Esophagus squamous epithelium (tissue), 4 donors: Measurements from ENCODE around the gene SERPINA1.

Source experiments
- CTCF ChIP-seq, 6 experiments: fragments of 450-650 bp in 4 of 6; fragments of 200-600 bp in 2 of 6; sonication (generic) in 2 of 6; IDR thresholded peaks; one replicate each; pipeline ENCODE4 v1.5.1; 2016 to 2019; ENCODE audit warnings: antibody characterized with exemption in 6 of 6, mild to moderate bottlenecking in 4 of 6, moderate library complexity in 4 of 6
- POLR2A ChIP-seq, 4 donors: fragments of 450-650 bp; IDR thresholded peaks; one replicate each; pipeline ENCODE4 v1.6.1; 2017; ENCODE audit warnings: antibody characterized with exemption in 4 of 4, mild to moderate bottlenecking in 4 of 4, moderate library complexity in 3 of 4

- TF ChIP-seq CTCF (IDR thresholded peaks at IDR 0.05) (no peak), POLR2A (IDR thresholded peaks at IDR 0.05) (no peak)
Measured at GRCh38 chr14:94357166-94357565, 31.2 kb downstream of the SERPINA1 start.
